ENCODE measurements around the gene KIF20B. TPM values are rescaled to one million over a fixed set of nuclear protein-coding genes. Genes with fewer than 3 reads are reported as not detected.

Gene KIF20B
- total and polyA plus RNA-seq, 2 experiments from 2014 or later = 8.3 to 12.1 TPM

DNA sequence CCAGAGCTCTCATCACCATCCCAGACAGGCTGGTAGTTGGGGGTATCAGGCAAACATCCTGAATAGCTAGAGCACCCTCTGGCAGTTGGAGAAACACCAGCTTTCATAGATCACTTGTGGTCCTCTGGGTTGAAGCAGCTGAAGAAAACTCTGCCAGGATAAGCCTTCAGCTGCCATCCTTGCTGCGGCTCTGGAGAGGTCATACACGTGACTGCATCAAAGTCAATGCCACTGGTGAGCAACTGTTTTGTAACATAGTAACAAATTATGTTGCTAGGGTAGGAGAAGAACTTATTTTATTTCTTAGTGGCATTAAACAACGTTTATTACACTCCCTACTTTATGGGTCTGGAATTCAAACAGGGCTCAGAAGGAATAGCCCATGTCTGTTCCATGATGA is 37.2 kb upstream of the KIF20B start:
- TF ChIP-seq, protein P1, sequence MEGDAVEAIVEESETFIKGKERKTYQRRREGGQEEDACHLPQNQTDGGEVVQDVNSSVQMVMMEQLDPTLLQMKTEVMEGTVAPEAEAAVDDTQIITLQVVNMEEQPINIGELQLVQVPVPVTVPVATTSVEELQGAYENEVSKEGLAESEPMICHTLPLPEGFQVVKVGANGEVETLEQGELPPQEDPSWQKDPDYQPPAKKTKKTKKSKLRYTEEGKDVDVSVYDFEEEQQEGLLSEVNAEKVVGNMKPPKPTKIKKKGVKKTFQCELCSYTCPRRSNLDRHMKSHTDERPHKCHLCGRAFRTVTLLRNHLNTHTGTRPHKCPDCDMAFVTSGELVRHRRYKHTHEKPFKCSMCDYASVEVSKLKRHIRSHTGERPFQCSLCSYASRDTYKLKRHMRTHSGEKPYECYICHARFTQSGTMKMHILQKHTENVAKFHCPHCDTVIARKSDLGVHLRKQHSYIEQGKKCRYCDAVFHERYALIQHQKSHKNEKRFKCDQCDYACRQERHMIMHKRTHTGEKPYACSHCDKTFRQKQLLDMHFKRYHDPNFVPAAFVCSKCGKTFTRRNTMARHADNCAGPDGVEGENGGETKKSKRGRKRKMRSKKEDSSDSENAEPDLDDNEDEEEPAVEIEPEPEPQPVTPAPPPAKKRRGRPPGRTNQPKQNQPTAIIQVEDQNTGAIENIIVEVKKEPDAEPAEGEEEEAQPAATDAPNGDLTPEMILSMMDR (IDR thresholded peaks at IDR 0.05; ENCODE audit: low read depth, low read length) = no peak

DNA sequence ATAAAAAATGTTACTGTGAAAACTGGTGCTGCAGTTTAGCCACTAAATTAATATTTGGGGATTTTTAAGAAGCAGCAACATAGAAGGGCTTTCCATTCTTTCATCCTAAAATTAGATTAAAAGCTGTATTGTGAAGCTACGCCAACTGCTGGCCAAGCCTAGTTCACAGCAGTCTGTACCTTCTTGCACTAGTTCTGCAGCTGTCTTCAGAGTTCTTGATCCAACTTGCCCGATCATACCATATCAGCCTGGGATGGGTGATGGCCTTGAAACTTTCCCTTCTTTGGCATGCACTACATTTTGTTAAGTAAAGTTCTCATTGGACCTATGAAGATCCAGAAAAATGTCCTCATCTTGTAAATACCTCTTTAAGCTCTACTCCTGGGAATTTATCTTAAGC is 36.1 kb upstream of the KIF20B start:
- no peaks in the 10 kb centered on the region for H3K9me3 ChIP-seq (ENCODE audit: low read depth)
- TF ChIP-seq, protein P1 (IDR thresholded peaks at IDR 0.05; ENCODE audit: low read depth, low read length) = no peak
- no peak for DNase-seq (ENCODE audit: low read depth in 1 of 2, low spot score in 1 of 2)
- no peak overlapping the region for H3K27ac ChIP-seq
- no peak overlapping the region for H3K4me3 ChIP-seq
- H3K27me3 ChIP-seq = no peaks in the 10 kb centered on the region
- no peaks in the 10 kb centered on the region for H3K4me1 ChIP-seq (ENCODE audit: low read depth)
- no peaks in the 10 kb centered on the region for H3K36me3 ChIP-seq

More for the DNA sequence above, 37.2 kb upstream of the KIF20B start:
- Histone ChIP-seq H3K27ac (no peak overlapping the region), H3K9me3 (ENCODE audit: low read depth) (no peaks in the 10 kb centered on the region), H3K4me3 (no peak overlapping the region), H3K36me3 (no peaks in the 10 kb centered on the region), H3K27me3 (no peaks in the 10 kb centered on the region), H3K4me1 (ENCODE audit: low read depth) (no peaks in the 10 kb centered on the region)
- no peak for DNase-seq (ENCODE audit: low read depth in 1 of 2, low spot score in 1 of 2)

DNA sequence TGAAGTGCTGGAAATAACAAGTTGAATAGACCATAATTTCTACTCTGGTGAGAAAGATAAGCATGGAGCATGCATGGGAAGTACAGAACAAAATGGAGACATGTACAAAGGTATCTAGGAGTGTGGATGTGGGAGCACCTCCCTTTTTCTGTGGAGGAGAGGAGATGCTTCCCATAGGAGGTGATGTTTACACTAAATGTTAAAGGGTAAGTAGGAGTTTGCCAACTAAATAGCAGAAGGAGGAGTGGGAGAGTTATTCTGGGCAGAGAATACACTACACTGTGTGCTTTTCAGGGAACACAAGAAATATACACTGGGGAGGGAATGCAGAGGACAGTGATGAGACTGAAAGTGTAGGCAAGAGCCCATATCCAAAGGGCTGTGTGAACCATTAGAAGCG is 35.3 kb upstream of the KIF20B start:
- Histone ChIP-seq H3K27me3 (no peaks in the 10 kb centered on the region), H3K9me3 (ENCODE audit: low read depth) (no peaks in the 10 kb centered on the region), H3K4me1 (ENCODE audit: low read depth) (no peaks in the 10 kb centered on the region), H3K4me3 (no peak overlapping the region), H3K27ac (no peak overlapping the region), H3K36me3 (no peaks in the 10 kb centered on the region)
- TF ChIP-seq, protein P1 (IDR thresholded peaks at IDR 0.05; ENCODE audit: low read depth, low read length) = no peak
- no peak for DNase-seq (ENCODE audit: low read depth in 1 of 2, low spot score in 1 of 2)

DNA sequence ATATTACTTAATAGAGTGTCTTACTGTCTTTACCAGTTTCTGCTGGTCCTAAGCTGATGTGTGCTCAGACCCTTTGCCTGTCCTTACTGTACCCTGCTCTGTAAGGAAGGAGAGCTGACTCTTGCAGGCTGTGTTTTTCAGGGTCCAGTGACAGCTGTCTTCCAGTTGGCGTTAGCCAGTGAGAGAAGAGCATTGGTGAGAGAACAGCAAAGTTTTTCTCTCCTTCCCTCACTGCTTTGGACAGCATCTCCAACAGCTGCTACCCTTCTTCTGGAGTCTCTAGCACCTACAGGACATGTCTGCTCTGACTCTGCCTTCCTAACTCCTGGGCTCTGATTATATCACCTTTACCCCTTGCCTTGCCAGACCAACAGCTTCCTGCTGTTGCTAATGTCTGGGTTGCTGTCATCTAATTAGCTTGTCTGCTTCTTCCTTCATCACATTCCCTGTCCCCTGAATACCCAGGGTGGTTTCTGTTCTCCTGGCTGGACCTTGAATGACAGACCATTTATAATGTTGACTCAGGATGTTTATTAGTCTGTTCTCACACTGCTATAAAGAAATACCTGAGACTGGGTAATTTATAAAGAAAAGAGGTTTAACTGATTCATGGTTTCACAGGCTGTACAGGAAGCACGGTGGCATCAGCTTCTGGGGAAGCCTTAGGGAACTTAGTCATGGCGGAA is 32.9 kb upstream of the KIF20B start:
- no peak overlapping the region for H3K27ac ChIP-seq
- DNase-seq (ENCODE audit: low read depth in 1 of 2, low spot score in 1 of 2) = no peak
- TF ChIP-seq, protein P1 (IDR thresholded peaks at IDR 0.05; ENCODE audit: low read depth, low read length) = no peak
- no peaks in the 10 kb centered on the region for H3K9me3 ChIP-seq (ENCODE audit: low read depth)
- H3K36me3 ChIP-seq = no peaks in the 10 kb centered on the region
- H3K4me3 ChIP-seq = no peak overlapping the region
- no peaks in the 10 kb centered on the region for H3K27me3 ChIP-seq
- no peaks in the 10 kb centered on the region for H3K4me1 ChIP-seq (ENCODE audit: low read depth)

DNA sequence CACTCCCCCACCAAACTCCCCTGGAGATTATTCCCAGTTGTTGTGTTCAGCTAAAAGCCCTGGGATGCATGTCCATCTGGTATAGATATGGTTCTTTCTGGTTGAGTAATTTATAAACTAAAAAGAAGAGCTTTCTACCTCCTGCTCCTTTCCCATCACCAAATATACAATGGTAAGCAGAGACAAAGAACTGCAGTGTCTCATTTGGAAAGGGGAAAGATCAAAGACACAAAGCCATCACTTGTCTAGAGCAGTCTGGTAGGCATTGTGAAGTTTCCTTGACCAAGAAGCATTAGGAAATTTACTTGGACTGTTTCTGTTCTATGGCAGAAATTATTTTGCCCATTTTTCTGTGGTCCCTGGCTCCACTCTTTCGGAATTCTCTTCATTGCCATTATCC is 31.4 kb upstream of the KIF20B start:
- Histone ChIP-seq H3K9me3 (ENCODE audit: low read depth) (no peaks in the 10 kb centered on the region), H3K36me3 (no peaks in the 10 kb centered on the region), H3K27me3 (no peaks in the 10 kb centered on the region), H3K27ac (no peak overlapping the region), H3K4me3 (no peak overlapping the region), H3K4me1 (ENCODE audit: low read depth) (no peaks in the 10 kb centered on the region)
- TF ChIP-seq, protein P1 (IDR thresholded peaks at IDR 0.05; ENCODE audit: low read depth, low read length) = no peak
- DNase-seq (ENCODE audit: low read depth in 1 of 2, low spot score in 1 of 2) = no peak

All from cardiac muscle cell (in vitro differentiated cells and primary cell).